NK-92 (cell line): Measurements from ENCODE around the gene SENP1.

Experiments used
- DNase-seq: peaks from one replicate; lab custom pipeline; 2025; ENCODE audit not compliant: unreplicated experiment; lab: John Stamatoyannopoulos, UW

The SENP1 gene

GRCh38 chr12:48019639-48020265 is 86.1 kb downstream of the SENP1 start:
- DNase-seq, result no peak

- no peak for DNase-seq
Observed at GRCh38 chr12:48018618-48018995, 87.3 kb downstream of the SENP1 start.

GRCh38 chr12:48017921-48018617 is 87.8 kb downstream of the SENP1 start:
- DNase-seq, result no peak

DNA sequence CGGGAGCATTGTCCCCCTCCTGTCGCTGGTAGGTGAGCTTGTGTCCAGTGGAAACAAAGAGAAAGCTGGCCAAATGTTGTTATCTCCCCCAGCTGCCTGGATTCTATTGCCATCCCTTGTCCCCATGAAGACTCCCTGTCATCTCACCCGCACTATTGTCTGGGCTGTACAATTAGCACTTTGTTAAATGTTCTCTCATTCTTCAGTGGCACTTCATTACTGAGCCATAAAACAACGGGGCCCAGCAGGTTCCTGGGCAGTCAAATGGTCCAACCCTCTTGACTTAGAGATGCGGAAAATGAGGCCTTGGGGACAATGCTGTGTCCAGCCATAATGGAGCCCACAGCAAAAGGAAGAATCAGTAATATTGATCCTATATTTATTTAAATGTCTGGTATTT is 88.4 kb downstream of the SENP1 start:
- DNase-seq, result no peak

DNA sequence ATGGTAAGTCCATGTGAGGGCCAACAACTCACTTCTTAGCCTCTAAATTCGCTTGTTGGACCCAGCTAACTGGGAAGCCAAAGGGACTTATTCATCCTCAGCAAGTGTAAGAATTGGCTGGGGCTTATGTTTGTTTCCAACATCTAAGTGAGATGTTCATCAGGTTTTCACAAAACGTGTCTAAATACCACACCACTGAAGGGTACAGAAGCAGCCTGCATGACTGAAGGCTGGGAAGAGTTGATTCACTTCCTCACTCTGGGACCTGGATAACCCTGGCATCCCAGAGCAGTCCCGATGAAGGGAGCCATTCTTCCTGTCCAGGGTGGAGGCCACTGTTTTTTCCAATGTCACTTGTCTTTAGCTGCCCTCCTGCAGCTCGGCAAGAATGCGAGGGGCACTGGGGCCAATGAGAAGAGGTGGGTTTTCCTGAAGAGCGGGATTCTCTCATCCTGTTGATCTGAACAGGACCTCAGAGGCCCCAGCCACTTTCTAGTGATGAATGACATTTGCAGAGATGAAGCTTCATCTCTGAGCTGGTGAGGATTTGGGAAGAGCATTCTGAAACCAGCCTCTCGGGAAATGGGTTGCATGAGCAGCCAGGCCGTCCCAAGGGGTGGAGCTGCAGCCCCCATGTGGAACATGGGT is 89.4 kb downstream of the SENP1 start:
- no peak for DNase-seq

DNA sequence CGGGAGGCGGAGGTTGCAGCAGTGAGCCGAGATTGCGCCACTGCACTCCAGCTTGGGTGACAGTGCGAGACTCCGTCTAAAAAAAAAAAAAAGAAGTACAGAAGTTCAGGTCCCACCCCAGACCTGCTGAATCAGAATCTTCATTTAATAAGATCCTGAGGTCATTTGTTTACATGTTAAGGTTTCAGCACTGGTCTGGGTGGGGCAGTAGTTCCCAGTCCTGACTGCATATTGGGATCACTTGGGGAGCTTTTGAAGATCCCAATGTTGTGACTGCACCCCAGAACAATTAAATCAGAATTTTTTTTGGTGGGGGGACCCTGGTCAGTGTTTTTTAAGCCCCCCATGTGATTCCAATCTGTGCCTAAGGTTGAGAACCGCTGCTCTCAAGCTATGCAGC is 89.9 kb downstream of the SENP1 start:
- no peak for DNase-seq

DNA sequence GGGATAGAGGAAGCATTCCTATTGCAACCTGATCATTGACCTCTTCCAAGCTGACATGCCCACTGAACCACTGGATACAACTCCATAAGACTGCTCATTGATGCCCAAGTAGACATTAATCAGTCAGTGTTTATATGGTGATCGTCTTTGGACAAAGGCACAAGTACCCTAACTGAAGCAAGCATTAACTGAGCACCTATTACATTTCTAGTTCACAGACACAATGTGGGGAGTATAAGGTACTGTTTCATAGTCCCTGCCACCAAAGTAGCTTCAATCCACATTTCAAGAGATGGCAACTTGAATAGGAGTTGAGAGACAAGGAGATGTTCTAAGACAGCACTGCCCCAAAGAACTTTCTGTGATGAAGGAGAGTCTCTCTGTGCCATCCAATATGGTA is 90.8 kb downstream of the SENP1 start:
- DNase-seq, result no peak

DNA sequence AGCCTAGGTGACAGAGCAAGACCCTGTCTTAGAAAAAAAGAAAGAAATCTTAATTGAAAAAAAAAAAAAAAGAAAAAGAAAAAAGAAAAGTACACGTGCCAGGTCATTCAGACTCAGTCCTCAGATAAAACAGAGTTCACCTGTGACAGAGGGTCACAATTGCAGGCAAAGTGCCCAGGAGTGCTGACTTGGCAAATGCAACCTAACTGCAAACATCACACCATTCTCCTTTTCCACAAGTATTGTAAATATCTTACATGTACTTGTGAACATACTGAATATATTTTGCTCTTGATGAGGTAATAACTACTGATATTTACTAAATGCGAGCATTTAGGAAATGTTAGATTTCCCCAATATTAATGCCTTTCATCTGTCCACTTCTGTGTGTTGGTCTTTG is 92.6 kb downstream of the SENP1 start:
- no peak for DNase-seq

DNA sequence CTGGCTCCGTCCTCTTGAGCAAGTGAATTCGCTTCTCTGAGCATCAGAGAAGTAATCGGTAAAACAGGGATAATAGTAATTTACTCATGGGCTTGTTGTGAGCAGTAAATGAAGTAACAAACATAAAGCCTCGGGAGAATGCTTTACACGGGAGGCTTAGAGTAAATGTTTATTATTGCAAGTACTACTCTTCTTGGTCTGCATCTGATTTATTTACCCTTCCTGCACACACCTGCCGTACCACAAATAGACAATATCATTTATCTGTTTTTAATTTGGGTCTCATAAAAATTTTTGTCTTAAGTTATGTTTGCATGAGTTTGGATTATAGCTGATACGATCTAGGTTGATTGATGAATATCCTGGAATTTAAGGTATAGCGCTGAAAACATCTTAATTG is 93.8 kb downstream of the SENP1 start:
- DNase-seq, result no peak

DNA sequence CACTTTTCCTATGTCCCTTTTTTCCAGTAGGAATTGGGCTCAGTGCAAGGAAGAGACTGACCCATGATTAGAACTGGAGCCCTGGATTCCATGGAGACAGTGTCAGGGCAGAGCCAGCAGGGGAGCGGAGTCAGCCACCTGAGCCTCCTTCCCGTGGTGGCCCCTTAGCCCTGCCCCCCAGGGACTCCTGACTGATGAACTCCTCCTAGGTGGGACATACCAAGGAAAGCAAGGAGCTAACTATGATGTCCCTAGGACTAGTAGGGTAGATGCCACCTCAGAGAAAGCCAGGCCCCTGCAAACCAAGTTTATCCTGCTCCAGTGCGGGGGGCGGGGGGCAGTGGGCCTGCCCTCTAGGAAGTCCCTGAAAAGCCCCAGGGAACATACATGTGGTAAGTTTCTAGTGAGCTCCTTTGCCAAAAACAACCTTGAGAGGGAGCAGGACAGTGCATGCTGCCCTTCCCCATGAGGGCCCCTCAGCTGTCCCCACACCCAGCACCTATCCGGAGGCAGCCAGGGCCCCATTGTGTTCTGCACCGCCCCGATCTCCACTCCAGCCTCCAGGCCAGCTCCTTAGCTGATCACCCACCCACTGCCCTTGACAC is 95.4 kb downstream of the SENP1 start:
- no peak for DNase-seq

DNA sequence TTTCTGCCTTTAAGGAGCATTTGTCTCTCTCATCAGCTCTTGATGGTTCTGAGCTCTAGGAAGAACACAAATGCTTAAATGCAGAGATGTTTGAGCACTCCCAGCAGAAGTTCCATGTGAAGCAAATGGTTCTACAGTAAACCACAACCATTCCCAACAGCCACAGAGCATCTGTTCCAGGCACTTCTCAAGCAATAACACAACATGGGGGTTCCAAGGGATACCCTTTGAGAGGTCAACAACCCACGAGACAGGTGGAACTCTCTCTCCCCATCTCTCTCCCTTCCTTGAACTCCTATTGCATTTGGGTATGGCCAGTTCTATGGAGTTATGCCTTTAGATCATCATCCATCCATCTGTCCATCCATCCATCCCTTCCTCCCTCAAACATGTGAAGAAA is 96.4 kb downstream of the SENP1 start:
- no peak for DNase-seq

- no peak for DNase-seq
Observed at GRCh38 chr12:48008950-48009349, 96.9 kb downstream of the SENP1 start.

DNA sequence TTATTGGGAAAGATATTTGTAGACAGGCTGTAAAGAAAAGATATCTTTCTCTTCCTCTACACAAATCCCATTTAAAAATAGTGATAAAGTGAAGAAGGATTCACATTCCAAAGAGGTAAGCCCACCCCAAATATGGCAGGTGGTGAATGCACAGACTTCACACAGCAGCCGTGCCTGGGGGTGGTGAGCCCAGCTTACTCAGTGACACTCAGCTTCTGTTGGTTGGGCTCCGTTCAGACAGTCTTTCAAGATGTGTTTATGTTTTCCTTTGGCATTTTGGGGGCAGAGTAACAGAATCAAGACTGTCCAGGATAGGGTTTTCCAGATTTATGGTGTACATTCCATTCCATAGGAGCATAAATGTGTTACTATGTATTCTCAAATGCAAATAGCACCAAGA is 97.5 kb downstream of the SENP1 start:
- no peak for DNase-seq

GRCh38 chr12:48007206-48007605 is 98.7 kb downstream of the SENP1 start:
- DNase-seq, result no peak

GRCh38 chr12:48005750-48006021 is 100.2 kb downstream of the SENP1 start:
- no peak for DNase-seq

DNA sequence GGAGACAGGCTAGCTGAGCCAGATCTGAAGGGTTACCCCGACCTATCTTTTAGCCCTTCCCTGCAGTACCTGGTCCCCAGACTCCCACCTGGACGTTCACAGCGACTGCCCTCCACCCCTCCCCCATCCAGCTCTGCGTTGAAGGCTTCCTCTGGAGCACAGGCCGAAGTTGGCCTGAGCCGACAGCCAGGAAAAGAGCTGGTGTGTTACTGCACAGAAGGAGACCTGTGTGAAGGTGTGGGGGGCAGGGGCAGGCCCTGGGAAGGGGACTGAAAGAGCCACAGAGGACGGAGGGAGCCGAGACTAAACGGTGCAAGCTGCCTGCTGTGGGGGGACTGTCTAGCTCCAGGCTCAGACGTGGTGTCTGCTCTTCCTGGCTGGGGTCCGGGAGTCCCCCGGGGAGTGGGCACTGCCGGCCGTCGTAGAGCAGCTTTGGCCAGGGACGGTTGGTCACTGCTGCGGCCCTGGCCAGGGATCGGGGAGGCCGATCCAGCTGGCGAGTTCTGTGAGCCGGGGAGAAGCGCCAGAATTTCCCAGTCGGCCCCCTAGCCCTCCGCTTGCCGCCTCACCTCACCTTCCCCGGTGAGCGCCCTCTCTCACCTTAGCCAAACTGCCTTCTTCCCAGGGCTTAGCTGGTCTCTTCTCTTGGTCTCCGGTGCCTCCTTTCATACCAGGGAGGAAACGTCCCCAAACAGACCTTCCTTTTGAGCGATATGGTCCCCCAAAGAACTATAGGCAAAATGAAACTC is 100.7 kb downstream of the SENP1 start:
- no peak for DNase-seq

GRCh38 chr12:48004053-48004941 is 101.6 kb downstream of the SENP1 start, which contains the start of gene COL2A1:
Gene COL2A1, minus strand, starts transcription at chr12:48004476. Its CDS starts 155 bp downstream, at chr12:48004321.
- no peak for DNase-seq

DNA sequence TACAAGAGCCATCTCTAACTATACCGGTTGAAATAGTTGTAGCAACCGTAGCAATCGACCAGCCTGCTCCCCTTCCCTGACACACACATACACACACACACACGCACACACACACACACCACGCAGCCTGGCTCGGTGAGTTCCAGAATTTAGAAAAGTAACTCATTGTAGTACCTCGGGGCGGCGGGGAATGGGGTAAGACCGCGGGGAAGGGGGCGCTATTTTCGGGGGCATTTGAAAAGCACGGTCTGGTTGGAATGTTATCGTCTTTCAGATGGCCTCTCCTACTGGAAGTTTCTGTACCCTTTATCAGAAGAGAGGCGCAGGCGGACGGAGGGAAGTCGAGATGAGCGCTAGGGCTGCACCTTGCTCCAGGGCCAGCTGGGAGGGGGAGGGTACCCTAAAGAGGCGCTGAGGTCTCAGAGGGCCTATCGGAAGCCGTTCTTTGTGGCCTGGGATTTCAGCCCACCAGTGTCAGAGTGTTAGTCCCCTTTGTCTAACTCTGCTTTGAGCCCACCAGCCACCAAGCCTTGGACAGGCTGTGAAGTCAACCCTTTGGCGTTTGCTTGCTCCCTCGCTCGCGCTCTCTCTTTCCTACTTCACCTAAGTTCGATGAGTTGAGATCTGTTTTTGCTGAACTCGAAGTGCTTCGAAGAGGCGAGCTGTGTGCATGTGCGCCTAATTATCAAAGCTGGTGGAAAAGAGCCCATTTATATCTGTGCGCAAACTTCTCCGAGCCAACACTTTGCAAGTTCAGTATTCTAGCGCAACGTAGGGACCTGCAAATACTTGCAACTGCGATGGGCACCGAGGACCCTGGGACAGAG is 102.4 kb downstream of the SENP1 start:
- DNase-seq, result no peak

DNA sequence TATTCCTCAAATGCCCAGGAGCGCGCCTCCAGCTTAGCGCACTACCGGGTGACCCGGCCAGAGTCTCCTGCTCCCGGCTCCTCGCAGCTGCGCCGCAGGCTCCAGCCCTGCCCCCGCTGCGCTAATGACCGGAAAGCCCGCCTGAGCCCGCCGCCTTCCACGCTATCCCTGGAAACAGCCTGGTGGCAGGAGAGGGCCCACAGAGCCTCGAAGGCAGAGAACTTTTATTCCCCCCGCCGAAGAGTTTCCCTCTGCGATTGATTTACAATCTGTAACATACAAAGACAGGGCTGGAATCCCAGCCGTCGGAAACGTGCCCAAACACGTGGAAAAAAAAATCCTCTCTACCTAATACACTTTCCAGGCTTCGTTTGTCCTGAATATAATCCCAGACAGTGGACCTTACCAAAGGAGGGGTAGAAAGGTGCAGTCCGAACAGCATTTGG is 103.1 kb downstream of the SENP1 start:
- DNase-seq, result no peak

DNA sequence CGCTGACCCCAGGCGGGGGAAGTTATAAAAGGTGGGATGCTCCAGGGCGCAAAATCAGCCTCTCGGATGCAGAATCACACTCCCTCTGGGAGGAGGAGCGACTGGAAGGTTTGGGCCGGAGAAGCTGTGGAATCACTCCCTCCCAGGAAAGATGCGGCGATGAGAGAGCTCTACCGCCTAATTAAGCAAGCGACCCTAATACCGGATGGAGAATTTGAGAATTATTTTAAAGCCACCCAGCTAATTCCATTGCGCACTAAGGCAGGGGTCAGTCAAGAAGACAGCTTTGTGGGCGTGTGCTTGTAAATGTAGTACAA is 103.5 kb downstream of the SENP1 start:
- no peak for DNase-seq
